CD14-positive monocyte (primary cell): ENCODE measurements around the gene SRGAP1. TPM values are rescaled to one million over a fixed set of nuclear protein-coding genes. Genes with fewer than 3 reads are reported as not detected.

ENCODE experiments used
- DNase-seq, 3 donors: peaks; one replicate each; pipeline ENCODE4 v3.0.0-alpha.2; 2011 to 2022
- H2AFZ ChIP-seq: 2 replicates; pipeline ENCODE4 v1.6.0; 2012; ENCODE audit warnings: mild to moderate bottlenecking, low read depth, low read length, inconsistent platforms; ENCODE audit not compliant: insufficient read depth, poor library complexity, severe bottlenecking
- H3K27ac ChIP-seq, 2 donors: 1 replicate in 1 of 2; 2 replicates in 1 of 2; pipeline ENCODE4 v1.5.1; 2012 to 2013; ENCODE audit warnings: low read length in 2 of 2, control low read depth in 1 of 2, inconsistent platforms in 1 of 2, low read depth in 1 of 2, mild to moderate bottlenecking in 1 of 2
- H3K27me3 ChIP-seq, 2 donors: one replicate each; pipeline versions ENCODE4 v1.6.0 to v1.6.1; 2011 to 2013; ENCODE audit warnings: low read length in 2 of 2; ENCODE audit not compliant: control insufficient read depth in 2 of 2, insufficient read depth in 2 of 2
- H3K36me3 ChIP-seq, 2 donors: replicated peaks in 1 of 2; 1 replicate in 1 of 2; 2 replicates in 1 of 2; pipeline versions ENCODE4 v1.5.1 to v1.6.1; 2012 to 2013; ENCODE audit warnings: low read length in 2 of 2, control low read depth in 1 of 2, inconsistent platforms in 1 of 2, mild to moderate bottlenecking in 1 of 2; ENCODE audit not compliant: insufficient read depth in 2 of 2, control insufficient read depth in 1 of 2
- H3K4me1 ChIP-seq, 2 donors: 1 replicate in 1 of 2; 2 replicates in 1 of 2; pipeline versions ENCODE4 v1.5.1 to v1.6.1; 2012 to 2013; ENCODE audit warnings: low read length in 2 of 2, control low read depth in 1 of 2, inconsistent platforms in 1 of 2, mild to moderate bottlenecking in 1 of 2, moderate library complexity in 1 of 2; ENCODE audit not compliant: insufficient read depth in 2 of 2, control insufficient read depth in 1 of 2
- H3K4me2 ChIP-seq: replicated peaks from 2 replicates; pipeline ENCODE3; 2012; ENCODE audit warnings: low read length, moderate library complexity, mild to moderate bottlenecking; ENCODE audit not compliant: poor library complexity, severe bottlenecking; ENCODE audit errors: extremely low read depth
- H3K4me3 ChIP-seq, 3 experiments: fragments of 200-600 bp in 1 of 3; sonication (generic) in 1 of 3; replicated peaks in 1 of 3; 1 replicate in 2 of 3; 2 replicates in 1 of 3; pipeline ENCODE4 v1.5.1; 2011 to 2013; ENCODE audit warnings: low read length in 3 of 3, mild to moderate bottlenecking in 3 of 3, control low read depth in 2 of 3, low read depth in 2 of 3, inconsistent platforms in 1 of 3, moderate library complexity in 1 of 3
- H3K79me2 ChIP-seq: 2 replicates; pipeline ENCODE4 v1.6.0; 2012; ENCODE audit warnings: mild to moderate bottlenecking, control low read depth, inconsistent platforms, low read length, moderate library complexity; ENCODE audit not compliant: insufficient read depth
- H3K9ac ChIP-seq: 2 replicates; pipeline ENCODE4 v1.6.0; 2017; ENCODE audit warnings: low read length, mild to moderate bottlenecking; ENCODE audit not compliant: insufficient read depth, poor library complexity, severe bottlenecking
- H3K9me3 ChIP-seq, 2 donors: replicated peaks in 1 of 2; 1 replicate in 1 of 2; 2 replicates in 1 of 2; pipeline versions ENCODE4 v1.5.1 to v1.6.1; 2012 to 2013; ENCODE audit warnings: low read length in 2 of 2, control low read depth in 1 of 2; ENCODE audit not compliant: control insufficient read depth in 1 of 2, insufficient read depth in 1 of 2
- H4K20me1 ChIP-seq: 2 replicates; pipeline ENCODE4 v1.6.0; 2012; ENCODE audit warnings: mild to moderate bottlenecking, low read length, control low read depth, moderate library complexity; ENCODE audit not compliant: insufficient read depth
- H3K27ac Mint-ChIP-seq, 7 donors: one replicate each; pipeline ENCODE4 v1.8.0; 2020; ENCODE audit warnings: mild to moderate bottlenecking in 7 of 7, mixed read lengths in 7 of 7, moderate library complexity in 6 of 7, inconsistent platforms in 2 of 7
- H3K27me3 Mint-ChIP-seq, 3 donors: one replicate each; pipeline ENCODE4 v1.8.0; 2021 to 2022; ENCODE audit warnings: low read depth in 3 of 3, mild to moderate bottlenecking in 3 of 3, mixed read lengths in 3 of 3, moderate library complexity in 3 of 3, inconsistent platforms in 1 of 3
- H3K36me3 Mint-ChIP-seq, 2 donors: one replicate each; pipeline ENCODE4 v1.8.0; 2020; ENCODE audit warnings: mixed read lengths in 2 of 2, inconsistent platforms in 1 of 2, mild to moderate bottlenecking in 1 of 2
- H3K4me1 Mint-ChIP-seq: one replicate; pipeline ENCODE4 v1.8.0; 2020; ENCODE audit warnings: mild to moderate bottlenecking, mixed read lengths
- H3K4me3 Mint-ChIP-seq, 2 donors: one replicate each; pipeline ENCODE4 v1.8.0; 2020; ENCODE audit warnings: mild to moderate bottlenecking in 2 of 2, mixed read lengths in 2 of 2, moderate library complexity in 1 of 2
- H3K9me3 Mint-ChIP-seq, 7 donors: one replicate each; pipeline ENCODE4 v1.8.0; 2020 to 2022; ENCODE audit warnings: mixed read lengths in 7 of 7, mild to moderate bottlenecking in 6 of 7, moderate library complexity in 6 of 7, inconsistent platforms in 2 of 7
- CTCF ChIP-seq: fragments of 200-600 bp; IDR thresholded peaks from one replicate; pipeline ENCODE4 v1.8.0; 2022; ENCODE audit warnings: antibody characterized with exemption, mild to moderate bottlenecking
- WGBS: methylation state at CpG from one replicate; pipeline ENCODE4 v1.1.5; 2013; ENCODE audit warnings: missing lambda C conversion rate; ENCODE audit not compliant: insufficient coverage; 5-methylcytosine and 5-hydroxymethylcytosine counted together
- intact Hi-C, 2 donors: fragments of 100-400 bp; cut with micrococcal nuclease; formaldehyde crosslinking; loops; one replicate each; pipeline versions ENCODE4 v1.15.0 to v1.15.1; 2023
- polyA plus RNA-seq, 3 donors: library from polyadenylated mRNA; depleted of rRNA in 1 of 3; unstranded in 2 of 3; stranded (reverse) in 1 of 3; fragments of 300-500 nt in 2 of 3; fragments of >200 nt in 1 of 3; fragmentation: Illumina TruSeq in 2 of 3; gene quantifications; 1 replicate in 2 of 3; 2 replicates in 1 of 3; pipeline ENCODE4 v1.2.3, GENCODE V29; 2012 to 2021

Gene SRGAP1
- polyA plus RNA-seq, 3 donors = 0.05 to 0.52 (median 0.07) TPM

GRCh38 chr12:63885401-63885800 lies 40.9 kb downstream of the SRGAP1 start:
- no peak for DNase-seq
- H3K27me3 Mint-ChIP-seq = peaks cover 0 to 5% (median 0%) of the 10 kb centered on the region in 3 donors
- Histone ChIP-seq H3K27me3 (no peaks in the 10 kb centered on the region), H3K4me2 (no peak overlapping the region), H3K4me1 (no peaks in the 10 kb centered on the region), H3K36me3 (no peaks in the 10 kb centered on the region), H3K9me3 (no peaks in the 10 kb centered on the region), H3K9ac (no peak overlapping the region), H3K4me3 (no peak overlapping the region), H2AFZ (no peak overlapping the region), H4K20me1 (no peaks in the 10 kb centered on the region), H3K79me2 (no peaks in the 10 kb centered on the region), H3K27ac (no peak overlapping the region)
- H3K4me3 Mint-ChIP-seq = no peak overlapping the region
- 100% methylated on average over 1 of the region's 2 CpGs for whole genome bisulfite sequencing
- no peaks in the 10 kb centered on the region for H3K36me3 Mint-ChIP-seq
- TF ChIP-seq CTCF = no peak
- peaks cover 4% of the 10 kb centered on the region for H3K4me1 Mint-ChIP-seq
- peaks cover 0 to 6% (median 0%) of the 10 kb centered on the region in 7 donors for H3K9me3 Mint-ChIP-seq
- intact Hi-C loops = no loop called here
- peak overlapping the region in 1 of 7 donors; percentile 63 for H3K27ac Mint-ChIP-seq

GRCh38 chr12:63888908-63889635 lies 44.6 kb downstream of the SRGAP1 start:
- peaks cover 0 to under 1% (median 0%) of the 10 kb centered on the region in 7 donors for H3K9me3 Mint-ChIP-seq
- Histone ChIP-seq H4K20me1 (no peaks in the 10 kb centered on the region), H3K9me3 (no peaks in the 10 kb centered on the region), H3K4me3 (no peak overlapping the region), H3K79me2 (no peaks in the 10 kb centered on the region), H3K27me3 (no peaks in the 10 kb centered on the region), H3K36me3 (no peaks in the 10 kb centered on the region), H3K27ac (no peak overlapping the region), H2AFZ (no peak overlapping the region), H3K4me2 (no peak overlapping the region), H3K9ac (no peak overlapping the region), H3K4me1 (peaks cover 7 to 8% of the 10 kb centered on the region in 2 donors)
- no peaks in the 10 kb centered on the region for H3K36me3 Mint-ChIP-seq
- DNase-seq = no peak
- peaks cover 13% of the 10 kb centered on the region for H3K4me1 Mint-ChIP-seq
- no peak overlapping the region for H3K4me3 Mint-ChIP-seq
- no peak overlapping the region for H3K27ac Mint-ChIP-seq
- TF ChIP-seq CTCF = no peak
- WGBS = 80% methylated on average over 1 of the region's 8 CpGs
- intact Hi-C loops = no loop called here
- H3K27me3 Mint-ChIP-seq = peaks cover 0 to 4% (median 0%) of the 10 kb centered on the region in 3 donors
